HCT116 (cell line): Measurements from ENCODE around the gene S100PBP.

Experiments
- CBX3 ChIP-seq: IDR thresholded peaks from 2 replicates; pipeline ENCODE4 v1.6.1; 2012; ENCODE audit warnings: low read depth
- EZH2 ChIP-seq: fragments of 200-600 bp; sonication (generic); IDR thresholded peaks from 2 replicates; pipeline ENCODE4 v1.6.1; 2017; ENCODE audit warnings: antibody characterized with exemption, mixed run types
- FOSL1 ChIP-seq: IDR thresholded peaks from 2 replicates; pipeline ENCODE4 v1.6.1; 2012; ENCODE audit warnings: low read depth
- JUND ChIP-seq: IDR thresholded peaks from 2 replicates; pipeline ENCODE4 v1.6.1; 2012
- POLR2A ChIP-seq: IDR thresholded peaks from 2 replicates; pipeline ENCODE4 v1.7.0; 2011; ENCODE audit warnings: borderline replicate concordance; ENCODE audit not compliant: insufficient read depth, insufficient read length; ENCODE audit errors: extremely low read depth
- POLR2AphosphoS5 ChIP-seq: IDR thresholded peaks from 2 replicates; pipeline ENCODE4 v1.6.1; 2011; ENCODE audit warnings: mild to moderate bottlenecking, low read depth, low read length, moderate library complexity
- RAD21 ChIP-seq: IDR thresholded peaks from 2 replicates; pipeline ENCODE4 v1.6.1; 2012; ENCODE audit warnings: low read depth, mild to moderate bottlenecking
- SP1 ChIP-seq: IDR thresholded peaks from 2 replicates; pipeline ENCODE4 v1.6.1; 2012; ENCODE audit warnings: low read depth
- TCF7L2 ChIP-seq: IDR thresholded peaks from 2 replicates; pipeline ENCODE4 v1.7.0; 2011; ENCODE audit warnings: borderline replicate concordance, inconsistent platforms; ENCODE audit not compliant: insufficient read depth, insufficient read length; ENCODE audit errors: extremely low read depth
- YY1 ChIP-seq: IDR thresholded peaks from 2 replicates; pipeline ENCODE4 v1.6.1; 2011; ENCODE audit warnings: low read length, low read depth, moderate library complexity, mild to moderate bottlenecking; ENCODE audit not compliant: insufficient replicate concordance; ENCODE audit errors: extremely low read depth
- ZNF274 ChIP-seq: fragments of 200-500 bp; sonication (Bioruptor generic); IDR thresholded peaks from 2 replicates; pipeline ENCODE4 v1.6.1; 2014; ENCODE audit warnings: mild to moderate bottlenecking, low read depth, low read length, inconsistent platforms
- TF ChIP-seq, protein P1 (sequence below), 3 experiments: fragments of 200-600 bp in 1 of 3; sonication (generic) in 1 of 3; IDR thresholded peaks in 2 of 3; conservative IDR thresholded peaks in 1 of 3; 2 replicates each; pipeline ENCODE4 v1.5.1; 2012 to 2017; ENCODE audit warnings: low read depth in 2 of 3, low read length in 2 of 3, antibody characterized with exemption in 1 of 3, borderline replicate concordance in 1 of 3, control low read depth in 1 of 3, mild to moderate bottlenecking in 1 of 3, mixed read lengths in 1 of 3, mixed run types in 1 of 3, moderate library complexity in 1 of 3; ENCODE audit not compliant: insufficient read depth in 1 of 3
- TF ChIP-seq, protein P2 (sequence below): IDR thresholded peaks from 2 replicates; pipeline ENCODE4 v1.6.1; 2011; ENCODE audit warnings: mild to moderate bottlenecking, low read length, moderate library complexity; ENCODE audit not compliant: insufficient replicate concordance; ENCODE audit errors: extremely low read depth

DNA sequence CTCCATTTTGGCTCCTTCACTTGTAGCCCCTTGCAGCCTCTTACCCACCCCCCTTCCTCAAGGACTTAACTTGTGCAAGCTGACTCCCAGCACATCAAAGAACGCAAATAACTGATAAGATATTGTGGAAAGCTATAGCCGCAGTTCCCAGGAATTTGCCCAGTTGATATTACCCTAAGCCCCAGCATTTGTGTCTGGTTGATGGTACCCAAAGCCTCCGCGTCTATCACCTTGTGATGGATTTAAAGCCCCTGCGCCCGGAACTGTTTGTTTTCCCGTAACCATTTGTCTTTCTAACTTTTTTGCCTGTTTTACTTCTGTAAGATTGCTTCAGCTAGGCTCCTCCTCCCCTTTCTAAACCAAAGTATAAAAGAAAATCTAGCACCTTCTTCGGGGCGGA lies 6.2 kb upstream of the S100PBP start:
- TF ChIP-seq RAD21 (no peak), POLR2AphosphoS5 (no peak), SP1 (no peak), CBX3 (no peak), EZH2 (no peak), JUND (no peak), YY1 (no peak), FOSL1 (no peak), TCF7L2 (no peak), POLR2A (no peak), ZNF274 (no peak)
- TF ChIP-seq, protein P1, sequence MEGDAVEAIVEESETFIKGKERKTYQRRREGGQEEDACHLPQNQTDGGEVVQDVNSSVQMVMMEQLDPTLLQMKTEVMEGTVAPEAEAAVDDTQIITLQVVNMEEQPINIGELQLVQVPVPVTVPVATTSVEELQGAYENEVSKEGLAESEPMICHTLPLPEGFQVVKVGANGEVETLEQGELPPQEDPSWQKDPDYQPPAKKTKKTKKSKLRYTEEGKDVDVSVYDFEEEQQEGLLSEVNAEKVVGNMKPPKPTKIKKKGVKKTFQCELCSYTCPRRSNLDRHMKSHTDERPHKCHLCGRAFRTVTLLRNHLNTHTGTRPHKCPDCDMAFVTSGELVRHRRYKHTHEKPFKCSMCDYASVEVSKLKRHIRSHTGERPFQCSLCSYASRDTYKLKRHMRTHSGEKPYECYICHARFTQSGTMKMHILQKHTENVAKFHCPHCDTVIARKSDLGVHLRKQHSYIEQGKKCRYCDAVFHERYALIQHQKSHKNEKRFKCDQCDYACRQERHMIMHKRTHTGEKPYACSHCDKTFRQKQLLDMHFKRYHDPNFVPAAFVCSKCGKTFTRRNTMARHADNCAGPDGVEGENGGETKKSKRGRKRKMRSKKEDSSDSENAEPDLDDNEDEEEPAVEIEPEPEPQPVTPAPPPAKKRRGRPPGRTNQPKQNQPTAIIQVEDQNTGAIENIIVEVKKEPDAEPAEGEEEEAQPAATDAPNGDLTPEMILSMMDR (IDR thresholded peaks at IDR 0.05 in 2 of 3, conservative IDR thresholded peaks at IDR 0.05 in 1 of 3; ENCODE audit: borderline replicate concordance in 1 of 3, insufficient read depth in 1 of 3, low read depth in 2 of 3, low read length in 2 of 3): no peak
- TF ChIP-seq, protein P2, sequence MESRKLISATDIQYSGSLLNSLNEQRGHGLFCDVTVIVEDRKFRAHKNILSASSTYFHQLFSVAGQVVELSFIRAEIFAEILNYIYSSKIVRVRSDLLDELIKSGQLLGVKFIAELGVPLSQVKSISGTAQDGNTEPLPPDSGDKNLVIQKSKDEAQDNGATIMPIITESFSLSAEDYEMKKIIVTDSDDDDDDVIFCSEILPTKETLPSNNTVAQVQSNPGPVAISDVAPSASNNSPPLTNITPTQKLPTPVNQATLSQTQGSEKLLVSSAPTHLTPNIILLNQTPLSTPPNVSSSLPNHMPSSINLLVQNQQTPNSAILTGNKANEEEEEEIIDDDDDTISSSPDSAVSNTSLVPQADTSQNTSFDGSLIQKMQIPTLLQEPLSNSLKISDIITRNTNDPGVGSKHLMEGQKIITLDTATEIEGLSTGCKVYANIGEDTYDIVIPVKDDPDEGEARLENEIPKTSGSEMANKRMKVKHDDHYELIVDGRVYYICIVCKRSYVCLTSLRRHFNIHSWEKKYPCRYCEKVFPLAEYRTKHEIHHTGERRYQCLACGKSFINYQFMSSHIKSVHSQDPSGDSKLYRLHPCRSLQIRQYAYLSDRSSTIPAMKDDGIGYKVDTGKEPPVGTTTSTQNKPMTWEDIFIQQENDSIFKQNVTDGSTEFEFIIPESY: no peak
